ENCODE measurements around the gene NOP14. TPM values are rescaled to one million over a fixed set of nuclear protein-coding genes. Genes with fewer than 3 reads are reported as not detected.
"Not testable (repeated sequence)": the region's sequence is repeated elsewhere in the genome, so short reads cannot be mapped to it uniquely, and the experiment has no call there.

NOP14 gene
- total RNA-seq, 4 donors from 2014 or later, result 8.6 to 43.0 (median 12.8) TPM

DNA sequence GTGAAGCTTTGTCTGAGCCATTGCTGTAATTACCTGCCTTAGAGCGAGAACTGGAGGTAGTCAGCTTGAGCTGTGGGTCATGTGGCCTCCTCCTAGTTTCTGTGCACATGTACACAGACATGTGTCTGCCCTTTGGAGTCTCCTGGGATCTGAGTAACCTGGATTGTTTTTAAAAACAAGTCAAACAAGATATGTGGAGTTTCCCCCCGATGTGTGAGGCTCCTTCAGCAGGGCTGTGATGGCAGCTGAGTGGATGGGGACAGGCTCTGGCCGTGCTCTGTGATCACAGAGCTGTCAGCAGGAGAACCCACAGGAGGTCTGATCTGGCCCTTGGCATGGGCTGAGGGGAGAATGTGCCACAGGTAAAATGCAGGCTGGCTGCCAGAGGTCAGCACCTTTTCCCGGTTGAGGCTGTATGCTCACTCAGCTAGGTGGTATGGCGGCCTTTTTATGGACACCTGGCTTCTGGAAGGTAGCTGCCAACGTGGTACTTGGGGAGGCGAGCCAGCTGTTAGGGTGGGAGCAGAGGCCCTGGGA, 38.4 kb downstream of the NOP14 start:
- Histone ChIP-seq H3K27ac (no peak overlapping the region), H3K4me1 (peaks cover 4 to 14% (median 8%) of the 10 kb centered on the region in 4 donors), H3K4me3 (no peak overlapping the region), H3K36me3 (peaks cover 0 to 36% (median 6%) of the 10 kb centered on the region in 4 donors), H3K27me3 (no peaks in the 10 kb centered on the region), H3K9me3 (no peaks in the 10 kb centered on the region)
- no peak for DNase-seq
- no peak for TF ChIP-seq EP300 (IDR thresholded peaks at IDR 0.05; ENCODE audit: low read depth)
- no peak for TF ChIP-seq POLR2A (IDR thresholded peaks at IDR 0.05)
- TF ChIP-seq, protein P1, sequence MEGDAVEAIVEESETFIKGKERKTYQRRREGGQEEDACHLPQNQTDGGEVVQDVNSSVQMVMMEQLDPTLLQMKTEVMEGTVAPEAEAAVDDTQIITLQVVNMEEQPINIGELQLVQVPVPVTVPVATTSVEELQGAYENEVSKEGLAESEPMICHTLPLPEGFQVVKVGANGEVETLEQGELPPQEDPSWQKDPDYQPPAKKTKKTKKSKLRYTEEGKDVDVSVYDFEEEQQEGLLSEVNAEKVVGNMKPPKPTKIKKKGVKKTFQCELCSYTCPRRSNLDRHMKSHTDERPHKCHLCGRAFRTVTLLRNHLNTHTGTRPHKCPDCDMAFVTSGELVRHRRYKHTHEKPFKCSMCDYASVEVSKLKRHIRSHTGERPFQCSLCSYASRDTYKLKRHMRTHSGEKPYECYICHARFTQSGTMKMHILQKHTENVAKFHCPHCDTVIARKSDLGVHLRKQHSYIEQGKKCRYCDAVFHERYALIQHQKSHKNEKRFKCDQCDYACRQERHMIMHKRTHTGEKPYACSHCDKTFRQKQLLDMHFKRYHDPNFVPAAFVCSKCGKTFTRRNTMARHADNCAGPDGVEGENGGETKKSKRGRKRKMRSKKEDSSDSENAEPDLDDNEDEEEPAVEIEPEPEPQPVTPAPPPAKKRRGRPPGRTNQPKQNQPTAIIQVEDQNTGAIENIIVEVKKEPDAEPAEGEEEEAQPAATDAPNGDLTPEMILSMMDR (IDR thresholded peaks at IDR 0.05), result no peak
- no peak for TF ChIP-seq POLR2AphosphoS5 (IDR thresholded peaks at IDR 0.05)
- intact Hi-C loops (cut with DNase I; ENCODE audit: low total_unique reads) (no loop called here), in situ Hi-C loops (cut with MboI; ENCODE audit: low pct_ligation_motif_present in 1 of 4, low pct_unique_long_range_greater_than_20kb in 1 of 4, low sequenced_read_pairs in 3 of 4) (loop anchor here in 2 of 4 donors (25.0 kb wide), 1 partner anchor 163 kb away; the partner anchor contains the start of gene TNIP2 (in 2 of the 2))
- WGBS, 2 donors (ENCODE audit: low coverage in 1 of 2), result 86% methylated on average over 7 of the region's 7 CpGs; no CpG with 5 or more reads in 1 of the 2 donors

DNA sequence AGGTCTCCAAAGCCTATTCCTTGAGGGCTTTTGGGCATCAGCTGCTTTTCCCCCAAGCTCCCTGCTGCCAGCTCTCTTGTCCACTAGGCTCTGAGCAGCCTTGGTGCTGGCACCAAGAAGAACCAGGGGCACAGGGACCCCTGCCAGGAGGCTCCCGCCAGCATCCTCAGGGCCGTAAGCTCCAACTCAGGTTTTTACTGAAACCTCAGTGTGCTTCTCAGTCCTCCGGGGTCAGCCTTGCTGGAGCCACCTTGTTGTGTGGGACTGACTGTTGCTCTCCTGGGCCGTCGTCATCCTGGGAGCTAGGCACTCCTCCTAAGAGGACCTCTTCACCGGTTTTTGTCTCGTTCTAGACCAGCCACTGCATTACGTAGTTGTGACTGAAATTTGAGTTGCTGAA, 38.9 kb downstream of the NOP14 start:
- H3K4me3 ChIP-seq, result no peak overlapping the region
- DNase-seq, result no peak
- H3K36me3 ChIP-seq, result peaks cover 0 to 36% (median 6%) of the 10 kb centered on the region in 4 donors
- no peaks in the 10 kb centered on the region for H3K27me3 ChIP-seq
- in situ Hi-C loops (cut with MboI; ENCODE audit: low pct_ligation_motif_present in 1 of 4, low pct_unique_long_range_greater_than_20kb in 1 of 4, low sequenced_read_pairs in 3 of 4), result no loop called here
- no peaks in the 10 kb centered on the region for H3K9me3 ChIP-seq
- WGBS, 2 donors (ENCODE audit: low coverage in 1 of 2), result 91% methylated on average over 8 of the region's 8 CpGs; no CpG with 5 or more reads in 1 of the 2 donors
- intact Hi-C loops (cut with DNase I; ENCODE audit: low total_unique reads), result no loop called here
- no peak overlapping the region for H3K27ac ChIP-seq
- peaks cover 4 to 12% (median 8%) of the 10 kb centered on the region in 4 donors for H3K4me1 ChIP-seq
- TF ChIP-seq EP300 (IDR thresholded peaks at IDR 0.05; ENCODE audit: low read depth) (no peak), POLR2A (IDR thresholded peaks at IDR 0.05) (no peak), POLR2AphosphoS5 (IDR thresholded peaks at IDR 0.05) (no peak)
- TF ChIP-seq, protein P1 (IDR thresholded peaks at IDR 0.05), result no peak

DNA sequence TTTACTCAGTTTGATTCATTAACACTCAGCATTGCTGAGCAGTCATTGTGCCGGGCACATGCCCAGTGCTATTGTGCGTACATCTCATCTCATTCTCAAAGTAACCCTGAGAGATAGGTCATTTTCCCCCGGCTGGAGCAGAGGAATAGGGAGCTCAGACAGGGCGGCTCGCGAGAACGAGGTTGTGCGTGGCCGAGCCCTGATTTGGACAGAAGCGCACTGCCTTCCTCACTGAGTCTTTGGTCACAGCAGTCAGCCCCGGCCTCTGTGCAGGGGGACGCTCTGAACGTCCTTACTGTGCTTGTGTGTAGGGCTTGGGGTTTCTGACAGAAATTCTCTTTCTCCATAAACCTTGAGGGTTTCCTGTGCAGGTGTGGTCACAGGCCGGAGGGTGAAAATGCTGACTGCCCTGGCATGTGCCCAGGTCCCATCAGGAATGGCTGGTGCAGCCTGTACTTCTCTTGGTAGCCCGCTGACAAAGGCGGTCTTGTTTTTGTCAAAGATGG, 39.5 kb downstream of the NOP14 start:
- Histone ChIP-seq H3K36me3 (peaks cover 0 to 34% (median 6%) of the 10 kb centered on the region in 4 donors), H3K27me3 (no peaks in the 10 kb centered on the region), H3K4me1 (peaks cover 4 to 12% (median 8%) of the 10 kb centered on the region in 4 donors), H3K27ac (no peak overlapping the region), H3K9me3 (no peaks in the 10 kb centered on the region), H3K4me3 (no peak overlapping the region)
- 91 to 100% methylated on average over 1 to 16 of the region's 16 CpGs for WGBS, 2 donors (ENCODE audit: low coverage in 1 of 2)
- no peak for TF ChIP-seq POLR2AphosphoS5 (IDR thresholded peaks at IDR 0.05)
- TF ChIP-seq, protein P1 (IDR thresholded peaks at IDR 0.05), result no peak
- no peak for TF ChIP-seq POLR2A (IDR thresholded peaks at IDR 0.05)
- no peak for TF ChIP-seq EP300 (IDR thresholded peaks at IDR 0.05; ENCODE audit: low read depth)
- intact Hi-C loops (cut with DNase I; ENCODE audit: low total_unique reads) (no loop called here), in situ Hi-C loops (cut with MboI; ENCODE audit: low pct_ligation_motif_present in 1 of 4, low pct_unique_long_range_greater_than_20kb in 1 of 4, low sequenced_read_pairs in 3 of 4) (no loop called here)
- no peak for DNase-seq

DNA sequence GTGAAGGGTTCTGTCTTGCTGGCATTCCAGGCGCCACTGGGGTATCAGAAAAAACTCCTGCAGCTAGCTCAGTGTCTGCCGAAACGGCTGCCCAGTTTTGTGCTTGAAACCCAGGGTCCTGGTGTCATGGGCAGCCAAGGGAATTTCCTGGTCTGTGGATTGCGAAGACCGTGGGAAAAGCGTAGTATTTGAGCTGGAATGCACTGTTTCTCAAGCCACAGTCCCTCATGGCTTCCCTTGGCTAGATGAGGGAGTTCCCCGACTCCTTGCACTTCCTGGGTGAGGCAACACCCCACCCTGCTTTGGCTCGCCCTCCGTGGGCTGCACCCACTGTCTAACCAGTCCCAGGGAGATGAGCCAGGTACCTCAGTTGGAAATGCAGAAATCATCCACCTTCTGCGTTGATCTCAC, 40.1 kb downstream of the NOP14 start:
- no peak overlapping the region for H3K4me3 ChIP-seq
- no peaks in the 10 kb centered on the region for H3K27me3 ChIP-seq
- no peaks in the 10 kb centered on the region for H3K9me3 ChIP-seq
- H3K36me3 ChIP-seq, result peaks cover 0 to 28% (median 4%) of the 10 kb centered on the region in 4 donors
- DNase-seq, result no peak
- in situ Hi-C loops (cut with MboI; ENCODE audit: low pct_ligation_motif_present in 1 of 4, low pct_unique_long_range_greater_than_20kb in 1 of 4, low sequenced_read_pairs in 3 of 4) (no loop called here), intact Hi-C loops (cut with DNase I; ENCODE audit: low total_unique reads) (no loop called here)
- peaks cover 4 to 12% (median 8%) of the 10 kb centered on the region in 4 donors for H3K4me1 ChIP-seq
- WGBS, 2 donors (ENCODE audit: low coverage in 1 of 2), result 76% methylated on average over 10 of the region's 10 CpGs; no CpG with 5 or more reads in 1 of the 2 donors
- TF ChIP-seq POLR2A (IDR thresholded peaks at IDR 0.05), result no peak
- TF ChIP-seq POLR2AphosphoS5 (IDR thresholded peaks at IDR 0.05), result no peak
- TF ChIP-seq, protein P1 (IDR thresholded peaks at IDR 0.05), result no peak
- no peak for TF ChIP-seq EP300 (IDR thresholded peaks at IDR 0.05; ENCODE audit: low read depth)
- peak overlapping the region in 2 of 4 donors; percentile 30 to 34 for H3K27ac ChIP-seq

DNA sequence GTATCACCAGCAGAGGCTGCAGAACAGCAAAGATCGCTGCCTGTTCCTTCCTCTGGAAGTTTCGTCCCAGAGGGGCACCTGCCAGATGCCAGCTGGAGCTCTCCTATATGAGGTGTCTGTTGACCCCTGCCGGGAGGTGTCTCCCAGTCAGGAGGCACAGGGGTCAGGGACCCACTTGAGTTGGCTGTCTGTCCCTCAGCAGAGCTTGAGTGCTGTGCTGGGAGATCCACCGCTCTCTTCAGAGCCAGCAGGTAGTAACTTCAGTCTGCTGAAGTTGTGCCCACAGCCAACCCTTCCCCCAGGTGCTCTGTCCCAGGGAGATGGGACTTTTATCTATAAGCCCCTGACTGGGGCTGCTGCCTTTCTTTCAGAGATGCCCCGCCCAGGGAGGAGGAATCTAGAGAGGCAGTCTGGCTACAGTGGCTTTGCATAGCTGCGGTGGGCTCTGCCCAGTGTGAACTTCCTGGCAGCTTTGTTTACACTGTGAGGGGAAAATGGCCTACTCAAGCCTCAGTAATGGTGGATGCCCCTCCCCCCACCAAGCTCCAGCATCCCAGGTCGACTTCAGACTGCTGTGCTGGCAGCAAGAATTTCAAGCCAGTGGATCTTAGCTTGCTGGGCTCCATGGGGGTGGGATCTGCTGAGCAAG, 40.6 kb downstream of the NOP14 start:
- H3K4me3 ChIP-seq; in situ Hi-C loops (cut with MboI; ENCODE audit: low pct_ligation_motif_present in 1 of 4, low pct_unique_long_range_greater_than_20kb in 1 of 4, low sequenced_read_pairs in 3 of 4); H3K27me3 ChIP-seq; intact Hi-C loops (cut with DNase I; ENCODE audit: low total_unique reads); H3K9me3 ChIP-seq: not testable (repeated sequence)
- peak overlapping the region in 2 of 4 donors; percentile 30 to 34 for H3K27ac ChIP-seq
- peak; percentile 56 for DNase-seq
- 39% methylated on average over 5 of the region's 7 CpGs; no CpG with 5 or more reads in 1 of the 2 donors for WGBS, 2 donors (ENCODE audit: low coverage in 1 of 2)
- H3K36me3 ChIP-seq, result peaks cover 0 to 27% (median 1%) of the 10 kb centered on the region in 4 donors
- peaks cover 4 to 12% (median 8%) of the 10 kb centered on the region in 4 donors for H3K4me1 ChIP-seq

DNA sequence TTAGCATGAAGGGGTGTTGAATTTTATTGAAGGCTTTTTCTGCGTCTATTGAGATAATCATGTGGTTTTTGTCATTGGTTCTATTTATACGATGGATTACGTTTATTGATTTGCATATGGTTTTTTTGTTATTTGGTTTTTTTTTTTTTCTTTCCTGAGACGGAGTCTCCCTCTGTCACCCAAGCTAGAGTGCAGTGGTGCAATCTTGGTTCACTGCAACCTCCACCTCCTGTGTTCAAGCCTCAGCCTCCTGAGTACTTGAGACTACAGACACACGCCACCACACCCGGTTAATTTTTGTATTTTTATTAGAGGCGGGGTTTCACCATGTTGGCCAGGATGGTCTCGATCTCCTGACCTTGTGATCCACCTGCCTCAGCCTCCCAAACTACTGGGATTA, 44.5 kb downstream of the NOP14 start:
- H3K4me3 ChIP-seq; H3K9me3 ChIP-seq; DNase-seq; in situ Hi-C loops (cut with MboI; ENCODE audit: low pct_ligation_motif_present in 1 of 4, low pct_unique_long_range_greater_than_20kb in 1 of 4, low sequenced_read_pairs in 3 of 4); H3K27ac ChIP-seq; intact Hi-C loops (cut with DNase I; ENCODE audit: low total_unique reads); H3K27me3 ChIP-seq: not testable (repeated sequence)
- WGBS, 2 donors (ENCODE audit: low coverage in 1 of 2), result 81 to 86% methylated on average over 8 of the region's 8 CpGs
- peaks cover 4 to 12% (median 8%) of the 10 kb centered on the region in 4 donors for H3K4me1 ChIP-seq
- peaks cover 0 to 35% (median 8%) of the 10 kb centered on the region in 4 donors for H3K36me3 ChIP-seq

Data from transverse colon (tissue), 4 donors.